ENCODE results near the gene USP15. TPM values are rescaled to one million over a fixed set of nuclear protein-coding genes. Genes with fewer than 3 reads are reported as not detected.

Gene USP15
- total RNA-seq, 1 donor from 2014 or later: 50.9 TPM

DNA sequence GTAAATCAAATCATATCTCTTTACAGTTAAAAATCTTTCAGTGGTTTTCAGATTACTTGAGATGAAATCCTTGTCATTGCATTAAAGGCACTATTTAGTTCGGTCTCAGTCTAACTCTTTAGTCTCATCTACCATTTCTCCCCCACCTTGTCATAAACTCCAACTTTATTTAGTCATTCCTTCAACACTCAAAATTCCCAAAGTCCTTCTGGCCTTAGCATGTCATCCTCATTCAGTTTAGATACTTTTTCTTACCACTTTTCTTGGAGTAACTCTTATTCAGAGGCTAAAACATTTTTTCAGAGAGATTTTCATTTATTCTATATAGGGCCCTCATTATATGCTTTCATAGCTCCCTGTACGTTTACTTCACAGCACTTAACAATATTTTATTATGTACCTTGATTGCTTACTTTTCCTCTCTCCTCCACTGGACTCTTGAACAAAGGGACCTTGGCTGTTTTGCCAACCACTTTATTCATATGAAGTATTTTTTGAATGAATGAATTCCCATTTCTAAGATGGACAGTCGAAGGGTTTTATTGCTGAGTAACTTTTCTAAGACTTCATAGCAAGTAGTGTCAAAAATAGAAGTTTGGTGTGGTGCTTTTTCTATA lies 12.8 kb downstream of the USP15 start:
- H3K9me3 Mint-ChIP-seq: no peaks in the 10 kb centered on the region
- no peak overlapping the region for H3K27ac Mint-ChIP-seq
- no peaks in the 10 kb centered on the region for H3K36me3 Mint-ChIP-seq
- DNase-seq (ENCODE audit: low spot score in 2 of 2, unreplicated experiment in 2 of 2): no peak
- no peak overlapping the region for H3K4me3 Mint-ChIP-seq
- TF ChIP-seq, protein P1, sequence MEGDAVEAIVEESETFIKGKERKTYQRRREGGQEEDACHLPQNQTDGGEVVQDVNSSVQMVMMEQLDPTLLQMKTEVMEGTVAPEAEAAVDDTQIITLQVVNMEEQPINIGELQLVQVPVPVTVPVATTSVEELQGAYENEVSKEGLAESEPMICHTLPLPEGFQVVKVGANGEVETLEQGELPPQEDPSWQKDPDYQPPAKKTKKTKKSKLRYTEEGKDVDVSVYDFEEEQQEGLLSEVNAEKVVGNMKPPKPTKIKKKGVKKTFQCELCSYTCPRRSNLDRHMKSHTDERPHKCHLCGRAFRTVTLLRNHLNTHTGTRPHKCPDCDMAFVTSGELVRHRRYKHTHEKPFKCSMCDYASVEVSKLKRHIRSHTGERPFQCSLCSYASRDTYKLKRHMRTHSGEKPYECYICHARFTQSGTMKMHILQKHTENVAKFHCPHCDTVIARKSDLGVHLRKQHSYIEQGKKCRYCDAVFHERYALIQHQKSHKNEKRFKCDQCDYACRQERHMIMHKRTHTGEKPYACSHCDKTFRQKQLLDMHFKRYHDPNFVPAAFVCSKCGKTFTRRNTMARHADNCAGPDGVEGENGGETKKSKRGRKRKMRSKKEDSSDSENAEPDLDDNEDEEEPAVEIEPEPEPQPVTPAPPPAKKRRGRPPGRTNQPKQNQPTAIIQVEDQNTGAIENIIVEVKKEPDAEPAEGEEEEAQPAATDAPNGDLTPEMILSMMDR (IDR thresholded peaks at IDR 0.05; ENCODE audit: unreplicated experiment): no peak
- H3K27me3 Mint-ChIP-seq (ENCODE audit: low read depth): no peaks in the 10 kb centered on the region
- peaks cover 14% of the 10 kb centered on the region for H3K4me1 Mint-ChIP-seq

DNA sequence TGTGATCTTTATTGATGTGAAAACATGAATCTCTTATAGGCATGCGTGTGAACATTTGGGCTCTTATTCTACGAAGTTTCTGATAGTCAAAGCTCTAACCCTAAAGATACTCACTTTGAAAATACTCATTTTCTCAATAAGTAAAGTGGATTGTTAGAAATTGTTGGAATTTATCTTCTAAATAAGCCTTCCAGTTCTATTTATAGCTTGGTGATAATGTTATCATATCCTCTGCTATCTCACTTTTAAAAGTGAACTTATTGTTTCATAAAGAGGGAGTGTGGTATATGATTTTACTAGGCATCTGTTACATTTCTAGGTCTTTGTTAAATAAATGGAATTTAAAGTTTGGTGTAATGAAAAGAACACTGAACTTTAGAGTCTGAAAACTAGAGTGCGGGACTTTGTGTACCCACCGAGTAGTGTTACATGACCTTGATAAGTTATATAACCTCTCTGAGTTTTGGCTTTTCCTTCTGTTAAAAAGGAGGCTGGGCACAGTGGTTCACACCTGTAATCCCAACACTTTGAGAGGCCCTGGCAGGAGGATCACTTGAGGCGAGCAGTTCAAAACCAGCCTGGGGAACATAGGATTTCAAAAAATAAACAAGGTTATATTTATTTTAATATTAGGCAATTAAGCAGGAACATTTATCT lies 13.6 kb downstream of the USP15 start:
- no peak overlapping the region for H3K4me3 Mint-ChIP-seq
- no peaks in the 10 kb centered on the region for H3K36me3 Mint-ChIP-seq
- no peaks in the 10 kb centered on the region for H3K27me3 Mint-ChIP-seq (ENCODE audit: low read depth)
- TF ChIP-seq, protein P1 (IDR thresholded peaks at IDR 0.05; ENCODE audit: unreplicated experiment): no peak
- H3K4me1 Mint-ChIP-seq: peaks cover 14% of the 10 kb centered on the region
- peaks cover under 1% of the 10 kb centered on the region for H3K9me3 Mint-ChIP-seq
- DNase-seq (ENCODE audit: low spot score in 2 of 2, unreplicated experiment in 2 of 2): no peak
- H3K27ac Mint-ChIP-seq: no peak overlapping the region

DNA sequence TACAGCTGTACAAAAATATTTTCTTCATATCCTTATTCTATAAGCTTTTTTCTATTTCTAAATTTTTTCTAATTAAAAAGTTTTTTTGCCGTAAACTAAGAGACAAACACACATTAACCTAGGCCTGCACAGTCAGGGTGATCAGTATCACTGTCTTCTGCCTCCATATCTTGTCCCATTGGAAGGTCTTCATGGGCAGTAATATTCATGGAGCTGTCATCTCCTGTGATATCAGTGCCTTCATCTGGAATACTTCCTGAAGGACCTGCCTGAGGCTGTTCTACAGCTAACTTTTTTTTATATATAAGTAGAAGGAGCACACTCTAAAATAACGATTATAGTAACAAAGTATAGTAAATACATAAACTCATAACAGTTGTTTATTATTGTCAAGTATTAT lies 17.8 kb downstream of the USP15 start:
- DNase-seq (ENCODE audit: low spot score in 2 of 2, unreplicated experiment in 2 of 2): no peak
- H3K27me3 Mint-ChIP-seq (ENCODE audit: low read depth): no peaks in the 10 kb centered on the region
- H3K4me3 Mint-ChIP-seq: no peak overlapping the region
- no peaks in the 10 kb centered on the region for H3K36me3 Mint-ChIP-seq
- peaks cover 5% of the 10 kb centered on the region for H3K9me3 Mint-ChIP-seq
- peaks cover 12% of the 10 kb centered on the region for H3K4me1 Mint-ChIP-seq
- TF ChIP-seq, protein P1 (IDR thresholded peaks at IDR 0.05; ENCODE audit: unreplicated experiment): no peak
- no peak overlapping the region for H3K27ac Mint-ChIP-seq

DNA sequence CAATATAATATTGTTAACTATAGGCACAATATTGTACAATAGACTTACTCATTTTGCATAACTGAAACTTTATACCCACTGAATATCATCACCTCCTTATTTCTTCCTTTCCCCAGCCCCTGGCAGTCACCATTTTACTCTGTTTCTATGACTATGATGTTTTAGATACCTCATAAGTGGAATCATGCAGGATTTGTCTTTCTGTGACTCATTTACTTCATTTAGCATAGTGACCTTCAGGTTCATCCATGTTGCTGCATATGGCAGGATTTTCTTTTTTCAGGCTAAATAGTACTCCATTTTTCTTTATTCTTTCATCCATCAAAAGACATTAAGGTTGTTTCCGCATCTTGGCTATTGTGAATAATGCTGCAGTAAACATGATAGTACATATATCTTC lies 18.9 kb downstream of the USP15 start:
- Mint-ChIP-seq H3K36me3 (no peaks in the 10 kb centered on the region), H3K27me3 (ENCODE audit: low read depth) (no peaks in the 10 kb centered on the region), H3K27ac (no peak overlapping the region), H3K4me3 (no peak overlapping the region), H3K4me1 (peaks cover 9% of the 10 kb centered on the region), H3K9me3 (peaks cover 5% of the 10 kb centered on the region)
- TF ChIP-seq, protein P1 (IDR thresholded peaks at IDR 0.05; ENCODE audit: unreplicated experiment): no peak
- DNase-seq (ENCODE audit: low spot score in 2 of 2, unreplicated experiment in 2 of 2): no peak

DNA sequence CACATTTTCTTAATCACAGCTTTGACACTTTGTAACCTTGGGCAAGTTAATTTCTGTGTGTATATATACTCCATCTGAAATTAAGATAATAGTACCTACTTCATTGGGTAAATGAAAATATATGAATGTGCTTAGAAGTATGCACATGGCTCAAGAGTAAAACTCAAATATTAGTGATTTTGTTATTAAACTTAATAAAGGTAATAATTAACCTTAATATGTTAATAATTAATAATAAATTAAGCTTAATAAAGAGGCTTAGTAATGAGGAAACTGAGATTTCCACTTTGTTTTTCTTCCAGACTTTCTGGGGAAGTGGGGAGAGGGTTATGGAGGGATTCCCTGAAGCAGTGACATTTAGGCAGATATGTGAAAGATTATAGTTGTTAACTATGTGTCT lies 19.8 kb downstream of the USP15 start:
- no peak overlapping the region for H3K4me3 Mint-ChIP-seq
- TF ChIP-seq, protein P1 (IDR thresholded peaks at IDR 0.05; ENCODE audit: unreplicated experiment): no peak
- H3K9me3 Mint-ChIP-seq: peaks cover 5% of the 10 kb centered on the region
- no peaks in the 10 kb centered on the region for H3K36me3 Mint-ChIP-seq
- peaks cover 9% of the 10 kb centered on the region for H3K4me1 Mint-ChIP-seq
- H3K27me3 Mint-ChIP-seq (ENCODE audit: low read depth): no peaks in the 10 kb centered on the region
- no peak overlapping the region for H3K27ac Mint-ChIP-seq
- no peak for DNase-seq (ENCODE audit: low spot score in 2 of 2, unreplicated experiment in 2 of 2)

Data from mesothelial cell of epicardium (in vitro differentiated cells).